HepG2 (cell line): ENCODE data around the gene MYOM1. TPM values are rescaled to one million over a fixed set of nuclear protein-coding genes. Genes with fewer than 3 reads are reported as not detected.

Source experiments
- ARHGAP35 ChIP-seq: sonication (generic); formaldehyde crosslinking; IDR thresholded peaks from 2 replicates; pipeline ENCODE4 v1.9.0; 2022; ENCODE audit warnings: mild to moderate bottlenecking, inconsistent platforms, moderate library complexity, missing genetic modification reagents, borderline replicate concordance
- ATF5 ChIP-seq: sonication (generic); formaldehyde crosslinking; IDR thresholded peaks from 2 replicates; pipeline ENCODE4 v1.4.0; 2020; ENCODE audit warnings: mild to moderate bottlenecking, low read depth, missing genetic modification reagents
- ATRX ChIP-seq: sonication (generic); formaldehyde crosslinking; IDR thresholded peaks from 2 replicates; pipeline ENCODE4 v1.4.0; 2020; ENCODE audit warnings: missing genetic modification reagents, borderline replicate concordance
- CCDC6 ChIP-seq: sonication (generic); formaldehyde crosslinking; IDR thresholded peaks from 2 replicates; pipeline ENCODE4 v1.8.1; 2022; ENCODE audit warnings: mild to moderate bottlenecking, missing genetic modification reagents, moderate library complexity
- CERS6 ChIP-seq: sonication (generic); formaldehyde crosslinking; IDR thresholded peaks from 2 replicates; pipeline ENCODE4 v1.5.0; 2020; ENCODE audit warnings: missing genetic modification reagents
- EP300 ChIP-seq, 3 experiments: sonication (generic) in 1 of 3; formaldehyde crosslinking in 1 of 3; IDR thresholded peaks; 2 replicates each; pipeline versions ENCODE4 v1.5.1 to v1.6.1; 2011 to 2020; ENCODE audit warnings: low read depth in 2 of 3, low read length in 2 of 3, borderline replicate concordance in 1 of 3, improper control_type of control experiment in 1 of 3, mild to moderate bottlenecking in 1 of 3, missing genetic modification reagents in 1 of 3, moderate library complexity in 1 of 3
- FOXO4 ChIP-seq: sonication (generic); formaldehyde crosslinking; conservative IDR thresholded peaks from 2 replicates; pipeline ENCODE4 v1.8.1; 2023; ENCODE audit warnings: missing genetic modification reagents
- GATAD2A ChIP-seq: IDR thresholded peaks from 2 replicates; pipeline ENCODE4 v1.6.1; 2016
- GTF3A ChIP-seq: sonication (generic); formaldehyde crosslinking; conservative IDR thresholded peaks from 2 replicates; pipeline ENCODE4 v1.4.0; 2020; ENCODE audit warnings: mild to moderate bottlenecking, missing genetic modification reagents
- HDAC6 ChIP-seq: fragments of 200-600 bp; sonication (generic); IDR thresholded peaks from 2 replicates; pipeline ENCODE4 v1.7.0; 2017; ENCODE audit warnings: mild to moderate bottlenecking, antibody characterized with exemption, low read length, low read depth
- HMGXB3 ChIP-seq: sonication (generic); formaldehyde crosslinking; IDR thresholded peaks from 2 replicates; pipeline ENCODE4 v1.4.0; 2020; ENCODE audit warnings: missing genetic modification reagents, borderline replicate concordance
- MAFF ChIP-seq: IDR thresholded peaks from 2 replicates; pipeline ENCODE4 v1.6.1; 2011; ENCODE audit warnings: low read depth, low read length, improper control_type of control experiment
- MATR3 ChIP-seq: sonication (generic); formaldehyde crosslinking; IDR thresholded peaks from 2 replicates; pipeline ENCODE4 v1.4.0; 2020; ENCODE audit warnings: missing genetic modification reagents
- MTA3 ChIP-seq: sonication (generic); formaldehyde crosslinking; IDR thresholded peaks from 2 replicates; pipeline ENCODE4 v1.4.0; 2020; ENCODE audit warnings: missing genetic modification reagents
- NFE2L1 ChIP-seq: sonication (generic); formaldehyde crosslinking; IDR thresholded peaks from 2 replicates; pipeline ENCODE4 v1.4.0; 2020; ENCODE audit warnings: missing genetic modification reagents, mild to moderate bottlenecking, borderline replicate concordance
- NR1H2 ChIP-seq: sonication (generic); formaldehyde crosslinking; IDR thresholded peaks from 2 replicates; pipeline ENCODE4 v1.8.1; 2022; ENCODE audit warnings: low read depth, missing genetic modification reagents, borderline replicate concordance
- TARDBP ChIP-seq: sonication (generic); formaldehyde crosslinking; IDR thresholded peaks from 2 replicates; pipeline ENCODE4 v1.8.0; 2022; ENCODE audit warnings: mild to moderate bottlenecking, missing genetic modification reagents
- THYN1 ChIP-seq: sonication (generic); formaldehyde crosslinking; IDR thresholded peaks from 2 replicates; pipeline ENCODE4 v1.8.1; 2023; ENCODE audit warnings: low read depth, mild to moderate bottlenecking, moderate library complexity, missing genetic modification reagents, borderline replicate concordance
- YY1 ChIP-seq: IDR thresholded peaks from 2 replicates; pipeline ENCODE4 v1.6.1; 2011; ENCODE audit warnings: low read length, low read depth, moderate library complexity, mild to moderate bottlenecking; ENCODE audit not compliant: insufficient read depth, insufficient replicate concordance
- ZNF256 ChIP-seq: sonication (generic); formaldehyde crosslinking; conservative IDR thresholded peaks from 2 replicates; pipeline ENCODE4 v1.4.0; 2020; ENCODE audit warnings: missing genetic modification reagents
- ZNF670 ChIP-seq: sonication (generic); formaldehyde crosslinking; IDR thresholded peaks from 2 replicates; pipeline ENCODE4 v1.8.0; 2022; ENCODE audit warnings: mild to moderate bottlenecking, missing genetic modification reagents, borderline replicate concordance
- polyA plus RNA-seq, 8 experiments: library from polyadenylated mRNA; depleted of rRNA in 3 of 8; stranded (reverse) in 7 of 8; unstranded in 1 of 8; fragments of >200 nt; fragmentation: Illumina TruSeq in 4 of 8; extraction: Trizol in 4 of 8; gene quantifications; 2 replicates each; pipeline versions ENCODE4 v1.2.1 to v1.2.3, GENCODE V29; 2011 to 2016; ENCODE audit warnings: low read depth in 4 of 8, missing spikeins in 1 of 8, mixed read lengths in 1 of 8; ENCODE audit not compliant: insufficient read depth in 1 of 8
- total RNA-seq, 5 experiments: library from RNA; depleted of rRNA; stranded (reverse); fragments of >200 nt; fragmentation: Illumina TruSeq; extraction: Trizol; gene quantifications; 2 replicates each; pipeline ENCODE4 v1.2.3, GENCODE V29; 2016; ENCODE audit warnings: low read depth in 1 of 5

MYOM1 gene
- total and polyA plus RNA-seq, 2 of the 13 experiments (the other 11 are each of a cell fraction or from before 2014, with no cell fraction given) = 0.46 to 0.98 TPM

GRCh38 chr18:3074087-3074486 lies 145.7 kb downstream of the MYOM1 start (continued):
- no peak for TF ChIP-seq THYN1 (CRISPR knock-in tag)
- TF ChIP-seq TARDBP (CRISPR knock-in tag) = peak; percentile 83; the same call in 1 of the 2 replicates
- no peak for TF ChIP-seq CCDC6 (CRISPR knock-in tag)
- TF ChIP-seq ZNF256 = no peak
- TF ChIP-seq EP300 (IDR thresholded peaks at IDR 0.05; ENCODE audit: low read depth in 2 of 2, low read length in 2 of 2) = peak in 1 of 2 experiments; percentile 61; a peak in 2 of 4 replicates
- TF ChIP-seq EP300 (CRISPR knock-in tag; IDR thresholded peaks at IDR 0.05; ENCODE audit: borderline replicate concordance) = no peak
- no peak for TF ChIP-seq ARHGAP35 (CRISPR knock-in tag)
- TF ChIP-seq MAFF = no peak
- TF ChIP-seq YY1 = no peak
- no peak for TF ChIP-seq HDAC6
- no peak for TF ChIP-seq HMGXB3
- no peak for TF ChIP-seq GTF3A (CRISPR knock-in tag)
- no peak for TF ChIP-seq MATR3 (CRISPR knock-in tag)
- no peak for TF ChIP-seq ATRX (CRISPR knock-in tag)
- no peak for TF ChIP-seq NR1H2
- TF ChIP-seq NFE2L1 (CRISPR knock-in tag) = no peak
- TF ChIP-seq ZNF670 (CRISPR knock-in tag) = no peak
- TF ChIP-seq FOXO4 = no peak
- TF ChIP-seq MTA3 (CRISPR knock-in tag) = no peak
- peak; percentile 88 for TF ChIP-seq GATAD2A (CRISPR knock-in tag)
- TF ChIP-seq ATF5 = no peak
- no peak for TF ChIP-seq CERS6 (CRISPR knock-in tag)
